Heart right ventricle (tissue), 16 donors: ENCODE measurements around the gene PLK5. TPM values are rescaled to one million over a fixed set of nuclear protein-coding genes. Genes with fewer than 3 reads are reported as not detected.

Source experiments
- ATAC-seq, 8 donors: fragments of 200-7000 bp; cut with Tn5 transposase; one replicate each; pipeline ENCODE4 v1.9.1; 2020; ENCODE audit warnings: mild to moderate bottlenecking in 8 of 8, moderate library complexity in 8 of 8, moderate number of reproducible peaks in 1 of 8
- DNase-seq, 2 donors: peaks; one replicate each; pipeline ENCODE4 v3.0.0-alpha.2; 2020
- H3K27ac ChIP-seq, 10 donors: fragments of 200-600 bp; sonication (generic) in 2 of 10; one replicate each; pipeline versions ENCODE4 v1.5.0 to v1.8.0; 2020 to 2022; ENCODE audit warnings: mild to moderate bottlenecking in 3 of 10
- H3K27me3 ChIP-seq, 7 donors: fragments of 200-600 bp; one replicate each; pipeline ENCODE4 v1.8.0; 2021 to 2022; ENCODE audit warnings: mild to moderate bottlenecking in 2 of 7
- H3K36me3 ChIP-seq, 9 donors: fragments of 200-600 bp; sonication (generic) in 1 of 9; one replicate each; pipeline versions ENCODE4 v1.5.0 to v1.8.0; 2020 to 2022; ENCODE audit warnings: mild to moderate bottlenecking in 2 of 9
- H3K4me1 ChIP-seq, 9 donors: fragments of 200-600 bp; sonication (generic) in 1 of 9; one replicate each; pipeline versions ENCODE4 v1.5.0 to v1.8.0; 2020 to 2022; ENCODE audit warnings: mild to moderate bottlenecking in 4 of 9
- H3K4me3 ChIP-seq, 10 donors: fragments of 200-600 bp; sonication (generic) in 2 of 10; one replicate each; pipeline versions ENCODE4 v1.5.0 to v1.8.0; 2020 to 2022; ENCODE audit warnings: mild to moderate bottlenecking in 7 of 10, moderate library complexity in 2 of 10
- H3K9me3 ChIP-seq, 11 donors: fragments of 200-600 bp in 10 of 11; sonication (generic) in 2 of 11; one replicate each; pipeline versions ENCODE4 v1.5.0 to v1.8.0; 2013 to 2022; ENCODE audit warnings: mild to moderate bottlenecking in 2 of 11, control low read depth in 1 of 11, moderate library complexity in 1 of 11
- WGBS, 2 donors: extraction: QIAGEN DNeasy Blood & Tissue Kit; methylation state at CpG; one replicate each; pipeline ENCODE4 v1.1.7; 2013; ENCODE audit warnings: inconsistent platforms in 1 of 2; 5-methylcytosine and 5-hydroxymethylcytosine counted together
- intact Hi-C, 10 donors: fragments of 100-400 bp; cut with DNase I; formaldehyde crosslinking; loops; one replicate each; pipeline versions ENCODE4 v1.11.1 to v1.14.2; 2022
- polyA plus RNA-seq, 2 donors: library from polyadenylated mRNA; stranded (reverse); fragments of 200-250 nt; gene quantifications; one replicate each; pipeline ENCODE4 v1.2.3, GENCODE V29; 2013
- total RNA-seq, 10 donors: library from RNA; stranded (reverse); fragmentation: NEBNext Ultra II Directional in 3 of 10; extraction: Animal tissue kit (Norgen Biotek cat#: 25700) in 3 of 10; gene quantifications; one replicate each; pipeline versions ENCODE4 v1.2.1 to v1.2.4, GENCODE V29; 2021 to 2023
- TF ChIP-seq, protein P1 (sequence below), 9 donors: fragments of 200-600 bp; sonication (generic) in 2 of 9; IDR thresholded peaks; one replicate each; pipeline versions ENCODE4 v1.5.0 to v1.8.0; 2021 to 2022; ENCODE audit warnings: antibody characterized with exemption in 9 of 9, mild to moderate bottlenecking in 5 of 9, moderate library complexity in 1 of 9
- donor health status: Arrhythmogenic right ventricular cardiomyopathy.
- donor health status: ischemic (EF 13 %, LVEDD 7.1; RV severe dilation, severe dysfunction).
- donor health status: healthy with polysubstance abuse.
- donor health status: DM: no; HTN: yes; CAD: no.
- donor health status: DM: no; HTN: no; CAD: no.
- donor health status: ischemic (EF 25% LVEDD 6.9; RV normal size, moderate dysfunction).
- donor health status: ischemic (EF 25% LVEDD 5.7; RV mildly dilated, moderate dysfunction).
- donor health status: healthy.
- donor health status: DM: yes; HTN: yes; CAD: no.
- donor health status: Ischemic cardiomyopathy.
- donor health status: ischemic (EF 35%, LVEDD 5.7; RV mildly dilated, moderate dysfunction).
- donor health status: nonischemic (EF 11% LVEDD 7.7; RV severe dilation, severe dysfunction).
- donor health status: DM: yes; HTN: yes; CAD: no.
- donor health status: PGD.
- donor health status: ischemic (EF 29% LVEDD 5.4; RV normal size, mild dysfunction).
- donor health status: nonischemic (EF 23%, LVEDD 6.1; RV moderate dilation, normal function).

Gene PLK5
- total and polyA plus RNA-seq, 12 donors: 0.11 to 0.57 TPM; not detected in 10

GRCh38 chr19:1524287-1524971 is 552 bp downstream of the PLK5 start:
- intact Hi-C loops: loop anchor here in 1 of 10 donors (10.0 kb wide), 1 partner anchor 210 kb away; no protein-coding TSS in a partner anchor

GRCh38 chr19:1524972-1525325 is 1.1 kb downstream of the PLK5 start:
- intact Hi-C loops: loop anchor here in 1 of 10 donors (10.0 kb wide), 1 partner anchor 210 kb away; no protein-coding TSS in a partner anchor
- Histone ChIP-seq H3K4me3 (no peak overlapping the region), H3K27ac (no peak overlapping the region), H3K27me3 (peaks cover 26 to 66% (median 58%) of the 10 kb centered on the region in 7 donors), H3K36me3 (no peaks in the 10 kb centered on the region), H3K4me1 (peaks cover 0 to 11% (median 4%) of the 10 kb centered on the region in 9 donors), H3K9me3 (no peaks in the 10 kb centered on the region)
- DNase-seq: no peak
- TF ChIP-seq, protein P1, sequence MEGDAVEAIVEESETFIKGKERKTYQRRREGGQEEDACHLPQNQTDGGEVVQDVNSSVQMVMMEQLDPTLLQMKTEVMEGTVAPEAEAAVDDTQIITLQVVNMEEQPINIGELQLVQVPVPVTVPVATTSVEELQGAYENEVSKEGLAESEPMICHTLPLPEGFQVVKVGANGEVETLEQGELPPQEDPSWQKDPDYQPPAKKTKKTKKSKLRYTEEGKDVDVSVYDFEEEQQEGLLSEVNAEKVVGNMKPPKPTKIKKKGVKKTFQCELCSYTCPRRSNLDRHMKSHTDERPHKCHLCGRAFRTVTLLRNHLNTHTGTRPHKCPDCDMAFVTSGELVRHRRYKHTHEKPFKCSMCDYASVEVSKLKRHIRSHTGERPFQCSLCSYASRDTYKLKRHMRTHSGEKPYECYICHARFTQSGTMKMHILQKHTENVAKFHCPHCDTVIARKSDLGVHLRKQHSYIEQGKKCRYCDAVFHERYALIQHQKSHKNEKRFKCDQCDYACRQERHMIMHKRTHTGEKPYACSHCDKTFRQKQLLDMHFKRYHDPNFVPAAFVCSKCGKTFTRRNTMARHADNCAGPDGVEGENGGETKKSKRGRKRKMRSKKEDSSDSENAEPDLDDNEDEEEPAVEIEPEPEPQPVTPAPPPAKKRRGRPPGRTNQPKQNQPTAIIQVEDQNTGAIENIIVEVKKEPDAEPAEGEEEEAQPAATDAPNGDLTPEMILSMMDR (IDR thresholded peaks at IDR 0.05): no peak
- 64 to 70% methylated on average over 17 of the region's 17 CpGs for WGBS, 2 donors
- no peak for ATAC-seq

More at GRCh38 chr19:1524287-1524971, 552 bp downstream of the PLK5 start:
- H3K4me1 ChIP-seq: peaks cover 0 to 11% (median 4%) of the 10 kb centered on the region in 9 donors
- no peak overlapping the region for H3K27ac ChIP-seq
- H3K36me3 ChIP-seq: no peaks in the 10 kb centered on the region
- ATAC-seq (no peak), DNase-seq (no peak)
- H3K27me3 ChIP-seq: peaks cover 26 to 62% (median 57%) of the 10 kb centered on the region in 7 donors
- WGBS, 2 donors: 12 to 13% methylated on average over 31 to 49 of the region's 49 CpGs
- no peaks in the 10 kb centered on the region for H3K9me3 ChIP-seq
- H3K4me3 ChIP-seq: peak overlapping the region in 4 of 10 donors; percentile 5 to 26 (median 10)
- TF ChIP-seq, protein P1 (IDR thresholded peaks at IDR 0.05): no peak

- DNase-seq (no peak), ATAC-seq (no peak)
- Histone ChIP-seq H3K4me3 (no peak overlapping the region), H3K9me3 (no peaks in the 10 kb centered on the region), H3K27ac (no peak overlapping the region), H3K36me3 (no peaks in the 10 kb centered on the region), H3K27me3 (peaks cover 26 to 70% (median 58%) of the 10 kb centered on the region in 7 donors), H3K4me1 (peaks cover 0 to 11% (median 4%) of the 10 kb centered on the region in 9 donors)
- intact Hi-C loops: loop anchor here in 1 of 10 donors (10.0 kb wide), 1 partner anchor 211 kb away; no protein-coding TSS in a partner anchor
- WGBS, 2 donors: 64% methylated on average over 31 of the region's 31 CpGs
- TF ChIP-seq, protein P1 (IDR thresholded peaks at IDR 0.05): no peak
These were observed 1.5 kb downstream of the PLK5 start for GRCh38 chr19:1525343-1525742.

DNA sequence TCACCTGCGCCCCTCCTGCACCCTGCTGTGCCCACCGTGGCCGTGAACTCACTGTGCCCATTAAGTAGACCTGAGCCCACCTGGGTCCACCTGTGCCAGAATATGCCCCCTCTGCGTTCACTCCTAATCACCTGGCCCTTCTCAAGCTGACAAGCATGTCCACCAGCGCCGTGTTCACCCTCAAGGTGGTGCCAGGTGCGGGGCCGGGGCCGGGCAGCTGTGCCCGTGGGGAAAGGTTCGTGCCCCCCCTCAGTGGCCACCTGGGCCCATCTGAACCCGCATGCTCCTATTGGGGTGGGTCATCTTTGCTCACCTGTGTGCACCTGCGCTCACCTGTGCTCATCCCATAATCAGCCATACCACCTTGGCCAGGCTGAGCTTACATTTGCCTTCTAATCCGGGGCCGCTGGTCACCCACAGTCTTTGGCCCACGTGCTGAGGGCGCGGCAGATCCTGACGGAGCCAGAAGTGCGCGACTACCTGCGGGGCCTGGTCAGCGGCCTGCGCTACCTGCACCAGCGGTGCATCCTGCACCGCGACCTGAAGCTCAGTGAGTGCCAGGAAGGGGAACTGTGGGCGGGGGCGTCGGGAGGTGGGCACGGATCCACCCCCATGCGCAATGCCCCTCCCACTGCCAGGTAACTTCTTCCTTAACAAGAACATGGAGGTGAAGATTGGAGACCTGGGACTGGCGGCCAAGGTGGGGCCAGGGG is 2.3 kb downstream of the PLK5 start:
- no peak overlapping the region for H3K4me3 ChIP-seq
- H3K9me3 ChIP-seq: no peaks in the 10 kb centered on the region
- DNase-seq (no peak), ATAC-seq (no peak)
- 80% methylated on average over 33 of the region's 33 CpGs for WGBS, 2 donors
- H3K4me1 ChIP-seq: peaks cover 0 to 9% (median 4%) of the 10 kb centered on the region in 9 donors
- intact Hi-C loops: loop anchor here in 1 of 10 donors (10.0 kb wide), 1 partner anchor 211 kb away; no protein-coding TSS in a partner anchor
- H3K27me3 ChIP-seq: peaks cover 26 to 71% (median 61%) of the 10 kb centered on the region in 7 donors
- H3K36me3 ChIP-seq: no peaks in the 10 kb centered on the region
- TF ChIP-seq, protein P1 (IDR thresholded peaks at IDR 0.05): no peak
- H3K27ac ChIP-seq: no peak overlapping the region
